Mesenchymal stem cell (in vitro differentiated cells and primary cell): ENCODE data around the gene P2RX2.

Source experiments
- DNase-seq: peaks from one replicate; pipeline ENCODE4 v3.0.0-alpha.2; 2013
- H2AFZ ChIP-seq: one replicate; pipeline ENCODE4 v1.6.1; 2013; ENCODE audit warnings: low read depth, mild to moderate bottlenecking, control low read depth, inconsistent platforms, low read length, moderate library complexity
- H2AK5ac ChIP-seq: 2 replicates; pipeline ENCODE4 v1.6.1; 2013; ENCODE audit warnings: low read length, moderate library complexity, mild to moderate bottlenecking, inconsistent platforms; ENCODE audit not compliant: severe bottlenecking
- H2BK120ac ChIP-seq: one replicate; pipeline ENCODE4 v1.6.1; 2013; ENCODE audit warnings: low read depth, mild to moderate bottlenecking, inconsistent platforms, low read length, moderate library complexity
- H2BK12ac ChIP-seq, 2 experiments: one replicate each; pipeline ENCODE4 v1.6.1; 2013; ENCODE audit warnings: inconsistent platforms in 2 of 2, low read length in 2 of 2, mild to moderate bottlenecking in 2 of 2, moderate library complexity in 2 of 2, control low read depth in 1 of 2
- H2BK15ac ChIP-seq: one replicate; pipeline ENCODE4 v1.6.1; 2013; ENCODE audit warnings: mild to moderate bottlenecking, low read depth, inconsistent platforms; ENCODE audit not compliant: poor library complexity, severe bottlenecking
- H2BK5ac ChIP-seq: 2 replicates; pipeline ENCODE4 v1.6.1; 2013; ENCODE audit warnings: low read depth, mild to moderate bottlenecking, low read length, control low read depth, inconsistent platforms; ENCODE audit not compliant: poor library complexity, severe bottlenecking
- H3K14ac ChIP-seq, 2 experiments: one replicate each; pipeline ENCODE4 v1.6.1; 2013; ENCODE audit warnings: inconsistent platforms in 2 of 2, low read length in 2 of 2, control low read depth in 1 of 2, mild to moderate bottlenecking in 1 of 2, moderate library complexity in 1 of 2
- H3K18ac ChIP-seq, 2 experiments: one replicate each; pipeline ENCODE4 v1.6.1; 2013; ENCODE audit warnings: inconsistent platforms in 2 of 2, low read length in 2 of 2, control low read depth in 1 of 2, low read depth in 1 of 2, mild to moderate bottlenecking in 1 of 2
- H3K23ac ChIP-seq, 2 experiments: one replicate each; pipeline ENCODE4 v1.6.1; 2013; ENCODE audit warnings: inconsistent platforms in 2 of 2, low read length in 2 of 2, mild to moderate bottlenecking in 2 of 2, moderate library complexity in 2 of 2, control low read depth in 1 of 2
- H3K27ac ChIP-seq: 2 replicates; pipeline ENCODE4 v1.5.1; 2013; ENCODE audit warnings: mild to moderate bottlenecking, moderate library complexity, low read length, control low read depth, inconsistent platforms; ENCODE audit not compliant: poor library complexity, severe bottlenecking
- H3K27me3 ChIP-seq, 2 experiments: 2 replicates each; pipeline versions ENCODE4 v1.6.1 to v1.7.0; 2013; ENCODE audit warnings: low read length in 2 of 2, mild to moderate bottlenecking in 2 of 2, moderate library complexity in 2 of 2, control low read depth in 1 of 2, inconsistent platforms in 1 of 2; ENCODE audit not compliant: control insufficient read depth in 1 of 2, insufficient read depth in 1 of 2
- H3K36me3 ChIP-seq, 2 experiments: 2 replicates each; pipeline versions ENCODE4 v1.6.1 to v1.7.0; 2013; ENCODE audit warnings: low read length in 2 of 2, control low read depth in 1 of 2, inconsistent platforms in 1 of 2, low read depth in 1 of 2, mild to moderate bottlenecking in 1 of 2; ENCODE audit not compliant: insufficient read depth in 2 of 2, control insufficient read depth in 1 of 2
- H3K4ac ChIP-seq, 2 experiments: one replicate each; pipeline ENCODE4 v1.6.1; 2013; ENCODE audit warnings: inconsistent platforms in 2 of 2, low read length in 2 of 2, mild to moderate bottlenecking in 2 of 2, moderate library complexity in 2 of 2, control low read depth in 1 of 2, low read depth in 1 of 2
- H3K4me1 ChIP-seq: 2 replicates; pipeline ENCODE4 v1.6.1; 2013; ENCODE audit warnings: low read depth, low read length, control low read depth; ENCODE audit not compliant: control insufficient read depth, insufficient read depth
- H3K4me2 ChIP-seq: 2 replicates; pipeline ENCODE4 v1.6.1; 2013; ENCODE audit warnings: low read length, mild to moderate bottlenecking, inconsistent platforms; ENCODE audit not compliant: poor library complexity, severe bottlenecking
- H3K4me3 ChIP-seq, 2 experiments: 2 replicates each; pipeline versions ENCODE4 v1.5.1 to v1.7.0; 2013; ENCODE audit warnings: low read length in 2 of 2, mild to moderate bottlenecking in 2 of 2, control low read depth in 1 of 2, low read depth in 1 of 2; ENCODE audit not compliant: insufficient read depth in 1 of 2
- H3K79me1 ChIP-seq: replicated peaks from 2 replicates; pipeline ENCODE4 v1.6.1; 2013; ENCODE audit warnings: mild to moderate bottlenecking, control low read depth, low read length, inconsistent platforms; ENCODE audit not compliant: poor library complexity, severe bottlenecking
- H3K9ac ChIP-seq: 2 replicates; pipeline ENCODE4 v1.7.0; 2013; ENCODE audit warnings: mild to moderate bottlenecking, low read length, moderate library complexity
- H3K9me3 ChIP-seq: 2 replicates; pipeline ENCODE4 v1.7.0; 2013; ENCODE audit warnings: mild to moderate bottlenecking, low read length; ENCODE audit not compliant: control insufficient read depth
- H4K8ac ChIP-seq: one replicate; pipeline ENCODE4 v1.6.1; 2013; ENCODE audit warnings: inconsistent platforms, mild to moderate bottlenecking, low read length, moderate library complexity
- H4K91ac ChIP-seq: one replicate; pipeline ENCODE4 v1.6.1; 2013; ENCODE audit warnings: mild to moderate bottlenecking, low read length, inconsistent platforms
- WGBS: methylation state at CpG from one replicate; pipeline ENCODE4 v1.1.7; 2013; ENCODE audit warnings: mixed read lengths; 5-methylcytosine and 5-hydroxymethylcytosine counted together

The P2RX2 gene

GRCh38 chr12:132657004-132657727, 38.6 kb downstream of the P2RX2 start:
- no peak overlapping the region for H3K23ac ChIP-seq
- no peak overlapping the region for H2BK12ac ChIP-seq
- H3K9ac ChIP-seq = no peak overlapping the region
- no peak overlapping the region for H3K27ac ChIP-seq
- no peak overlapping the region for H4K91ac ChIP-seq
- H2BK5ac ChIP-seq = no peak overlapping the region
- no peak overlapping the region for H3K18ac ChIP-seq
- H2AFZ ChIP-seq = no peak overlapping the region
- no peak for DNase-seq
- H3K4ac ChIP-seq = no peak overlapping the region
- H3K14ac ChIP-seq = no peak overlapping the region
- H2BK15ac ChIP-seq = no peak overlapping the region
- no peak overlapping the region for H2AK5ac ChIP-seq
- H3K4me1 ChIP-seq = no peaks in the 10 kb centered on the region
- no peak overlapping the region for H2BK120ac ChIP-seq
- H3K36me3 ChIP-seq = peaks cover 42 to 84% of the 10 kb centered on the region in 2 experiments
- no peak overlapping the region for H3K4me2 ChIP-seq
- H4K8ac ChIP-seq = no peak overlapping the region
- 98% methylated on average over 12 of the region's 12 CpGs for WGBS
- H3K4me3 ChIP-seq = no peak overlapping the region
- no peaks in the 10 kb centered on the region for H3K27me3 ChIP-seq
- no peaks in the 10 kb centered on the region for H3K79me1 ChIP-seq
- H3K9me3 ChIP-seq = no peaks in the 10 kb centered on the region

DNA sequence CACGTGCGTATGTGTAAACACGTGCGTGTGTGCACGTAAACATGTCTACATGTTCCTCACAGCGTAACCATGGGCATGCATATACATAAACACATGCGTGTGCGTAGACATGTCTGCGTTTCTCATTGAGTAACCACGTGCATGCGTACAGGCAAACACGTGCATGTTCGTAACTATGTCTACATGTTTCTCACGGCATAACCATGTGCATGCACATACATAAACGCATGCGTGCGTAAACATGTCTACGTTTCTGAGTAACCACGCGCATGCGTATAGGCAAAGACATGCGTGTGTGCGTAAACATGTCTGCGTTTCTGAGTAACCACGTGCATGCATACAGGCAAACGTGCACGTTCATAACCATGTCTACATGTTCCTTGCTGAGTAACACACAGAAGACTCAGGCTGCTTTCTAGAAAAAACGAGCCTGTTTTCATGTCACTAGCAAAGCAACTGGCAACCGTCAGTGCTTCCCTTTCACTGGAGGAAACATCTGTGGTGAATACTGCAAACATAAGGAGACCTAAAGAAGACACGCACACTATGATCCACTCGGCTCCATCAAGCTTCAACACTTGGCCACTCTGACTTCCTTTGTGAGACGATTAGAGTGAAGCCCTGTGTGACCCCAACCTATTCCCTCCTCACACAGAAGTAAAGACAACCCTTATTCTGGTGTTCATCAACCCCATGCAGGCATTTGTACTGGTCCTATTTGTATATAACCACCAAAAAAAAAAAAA, 39.7 kb downstream of the P2RX2 start:
- no peak overlapping the region for H4K91ac ChIP-seq
- no peak overlapping the region for H3K4me3 ChIP-seq
- no peak overlapping the region for H3K4me2 ChIP-seq
- H3K9ac ChIP-seq = no peak overlapping the region
- 97% methylated on average over 32 of the region's 32 CpGs for WGBS
- H3K18ac ChIP-seq = no peak overlapping the region
- no peak overlapping the region for H2AFZ ChIP-seq
- DNase-seq = no peak
- no peak overlapping the region for H4K8ac ChIP-seq
- H3K4ac ChIP-seq = no peak overlapping the region
- H3K79me1 ChIP-seq = no peaks in the 10 kb centered on the region
- no peaks in the 10 kb centered on the region for H3K9me3 ChIP-seq
- no peak overlapping the region for H3K27ac ChIP-seq
- no peak overlapping the region for H2BK120ac ChIP-seq
- no peak overlapping the region for H2AK5ac ChIP-seq
- no peak overlapping the region for H2BK5ac ChIP-seq
- H3K14ac ChIP-seq = no peak overlapping the region
- H3K27me3 ChIP-seq = no peaks in the 10 kb centered on the region
- no peak overlapping the region for H2BK15ac ChIP-seq
- peaks cover 49 to 83% of the 10 kb centered on the region in 2 experiments for H3K36me3 ChIP-seq
- H3K4me1 ChIP-seq = no peaks in the 10 kb centered on the region
- no peak overlapping the region for H2BK12ac ChIP-seq
- H3K23ac ChIP-seq = no peak overlapping the region

DNA sequence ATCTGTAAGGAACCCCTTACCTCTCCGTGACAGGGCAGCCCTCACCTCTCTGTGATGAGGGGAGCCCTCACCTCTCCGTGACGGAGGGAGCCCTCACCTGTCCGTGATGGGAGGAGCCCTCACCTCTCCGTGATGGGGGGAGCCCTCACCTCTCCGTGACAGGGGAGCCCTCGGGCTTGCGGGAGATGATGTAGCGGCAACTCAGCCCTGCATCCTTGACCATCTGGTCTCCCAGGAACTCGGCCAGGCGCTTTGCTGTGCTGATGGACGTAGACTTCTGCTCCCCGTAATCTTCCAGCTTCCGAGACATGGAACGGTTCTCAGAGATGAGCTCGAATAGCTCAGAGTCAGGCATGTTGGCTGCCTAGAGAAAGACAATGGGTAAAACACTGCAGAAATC, 40.6 kb downstream of the P2RX2 start:
- Histone ChIP-seq H3K9me3 (no peaks in the 10 kb centered on the region), H2AFZ (no peak overlapping the region), H3K27ac (no peak overlapping the region), H3K4me1 (no peaks in the 10 kb centered on the region), H3K4ac (no peak overlapping the region), H3K18ac (no peak overlapping the region), H3K4me2 (no peak overlapping the region), H3K4me3 (no peak overlapping the region), H2AK5ac (no peak overlapping the region), H3K9ac (no peak overlapping the region), H2BK120ac (no peak overlapping the region), H2BK15ac (no peak overlapping the region), H4K8ac (no peak overlapping the region), H3K23ac (no peak overlapping the region), H3K14ac (no peak overlapping the region), H4K91ac (no peak overlapping the region), H2BK5ac (no peak overlapping the region), H3K27me3 (no peaks in the 10 kb centered on the region), H2BK12ac (no peak overlapping the region), H3K36me3 (peaks cover 55 to 86% of the 10 kb centered on the region in 2 experiments), H3K79me1 (no peaks in the 10 kb centered on the region)
- no peak for DNase-seq
- 98% methylated on average over 16 of the region's 16 CpGs for WGBS

GRCh38 chr12:132660052-132660451, 41.5 kb downstream of the P2RX2 start:
- Histone ChIP-seq H2BK15ac (no peak overlapping the region), H3K9me3 (no peaks in the 10 kb centered on the region), H3K4me2 (no peak overlapping the region), H2AFZ (no peak overlapping the region), H3K14ac (no peak overlapping the region), H3K4me1 (no peaks in the 10 kb centered on the region), H3K18ac (no peak overlapping the region), H4K8ac (no peak overlapping the region), H2AK5ac (no peak overlapping the region), H2BK5ac (no peak overlapping the region), H4K91ac (no peak overlapping the region), H3K27me3 (no peaks in the 10 kb centered on the region), H3K27ac (no peak overlapping the region), H3K4me3 (no peak overlapping the region), H3K36me3 (peaks cover 65 to 87% of the 10 kb centered on the region in 2 experiments), H3K23ac (no peak overlapping the region), H3K4ac (no peak overlapping the region), H2BK120ac (no peak overlapping the region), H3K79me1 (no peaks in the 10 kb centered on the region), H3K9ac (no peak overlapping the region), H2BK12ac (no peak overlapping the region)
- DNase-seq = no peak
- 92% methylated on average over 5 of the region's 5 CpGs for WGBS
